Stimulated activated CD4-positive, alpha-beta T cell treated with anti-CD3 and anti-CD28 coated beads, Interleukin-4, amount 100 ng/mL, for 48 hours (primary cell): ENCODE data around the gene PARN.
"Not testable (repeated sequence)": the region's sequence is repeated elsewhere in the genome, so short reads cannot be mapped to it uniquely, and the experiment has no call there.

ENCODE experiments used
- DNase-seq, 2 donors: peaks; one replicate each; pipeline ENCODE4 v3.0.0-alpha.2; 2020; ENCODE audit warnings: low read depth in 2 of 2

PARN gene

GRCh38 chr16:14400978-14401710 lies 228.9 kb downstream of the PARN start:
- DNase-seq: not testable (repeated sequence)

GRCh38 chr16:14400285-14400977 lies 229.6 kb downstream of the PARN start:
- DNase-seq: no peak

GRCh38 chr16:14399378-14400284 lies 230.4 kb downstream of the PARN start:
- no peak for DNase-seq

- no peak for DNase-seq
Measured at GRCh38 chr16:14398014-14398717, 231.9 kb downstream of the PARN start.

- DNase-seq: not testable (repeated sequence)
Measured at GRCh38 chr16:14395710-14396304, 234.3 kb downstream of the PARN start.

GRCh38 chr16:14394834-14395233 lies 235.2 kb downstream of the PARN start:
- no peak for DNase-seq

GRCh38 chr16:14392960-14393359 lies 237.1 kb downstream of the PARN start:
- no peak for DNase-seq

GRCh38 chr16:14389359-14389758 lies 240.7 kb downstream of the PARN start:
- DNase-seq: no peak

- no peak for DNase-seq
Measured at GRCh38 chr16:14388243-14388642, 241.8 kb downstream of the PARN start.

- DNase-seq: no peak
Measured at GRCh38 chr16:14386115-14386514, 243.9 kb downstream of the PARN start.
